Smooth muscle cell (in vitro differentiated cells): ENCODE measurements around the gene PAPPA2. TPM values are rescaled to one million over a fixed set of nuclear protein-coding genes. Genes with fewer than 3 reads are reported as not detected.

Source experiments
- DNase-seq: peaks from one replicate; lab custom pipeline; 2025; ENCODE audit not compliant: unreplicated experiment; lab: John Stamatoyannopoulos, UW
- H2AFZ ChIP-seq: fragments of 200-600 bp; sonication (generic); 2 replicates; pipeline ENCODE4 v1.6.0; 2016; ENCODE audit warnings: antibody characterized with exemption, low read depth, mild to moderate bottlenecking
- H3F3A ChIP-seq: fragments of 200-600 bp; sonication (generic); 2 replicates; pipeline ENCODE4 v1.6.0; 2017; ENCODE audit warnings: antibody characterized with exemption, low read depth
- H3K27ac ChIP-seq: fragments of 200-600 bp; sonication (generic); 2 replicates; pipeline ENCODE4 v1.5.1; 2016; ENCODE audit warnings: low read depth, mild to moderate bottlenecking
- H3K27me3 ChIP-seq: fragments of 200-600 bp; sonication (generic); 2 replicates; pipeline ENCODE4 v1.6.1; 2016; ENCODE audit warnings: low read depth, mild to moderate bottlenecking
- H3K36me3 ChIP-seq: fragments of 200-600 bp; sonication (generic); 2 replicates; pipeline ENCODE4 v1.5.1; 2016; ENCODE audit warnings: low read depth
- H3K4me1 ChIP-seq: fragments of 200-600 bp; sonication (generic); 2 replicates; pipeline ENCODE4 v1.5.1; 2016; ENCODE audit warnings: low read depth
- H3K4me2 ChIP-seq: fragments of 200-600 bp; sonication (generic); 2 replicates; pipeline ENCODE4 v1.6.0; 2016; ENCODE audit warnings: mild to moderate bottlenecking
- H3K4me3 ChIP-seq: fragments of 200-600 bp; sonication (generic); 2 replicates; pipeline ENCODE4 v1.5.1; 2016; ENCODE audit warnings: mild to moderate bottlenecking
- H3K79me2 ChIP-seq: fragments of 200-600 bp; sonication (generic); 2 replicates; pipeline ENCODE4 v1.6.0; 2016; ENCODE audit warnings: low read depth, mild to moderate bottlenecking
- H3K9ac ChIP-seq: fragments of 200-600 bp; sonication (generic); 2 replicates; pipeline ENCODE4 v1.6.0; 2016; ENCODE audit warnings: low read depth
- H3K9me3 ChIP-seq: fragments of 200-600 bp; sonication (generic); replicated peaks from 2 replicates; pipeline ENCODE4 v1.5.1; 2016; ENCODE audit warnings: low read depth
- H4K20me1 ChIP-seq: fragments of 200-600 bp; sonication (generic); 2 replicates; pipeline ENCODE4 v1.6.0; 2016; ENCODE audit warnings: low read depth
- CTCF ChIP-seq: fragments of 200-600 bp; sonication (generic); IDR thresholded peaks from 2 replicates; pipeline ENCODE4 v1.5.1; 2017; ENCODE audit warnings: borderline replicate concordance, mild to moderate bottlenecking, antibody characterized with exemption; ENCODE audit not compliant: insufficient read depth, poor library complexity, severe bottlenecking
- WGBS: methylation state at CpG from one replicate; pipeline ENCODE4 v1.1.7; 2016; ENCODE audit warnings: low lambda C conversion rate; 5-methylcytosine and 5-hydroxymethylcytosine counted together
- polyA plus RNA-seq: library from polyadenylated mRNA; unstranded; fragments of >200 nt; fragmentation: Nextera tagmentation; extraction: Ambion mirVana; gene quantifications from 2 replicates; pipeline ENCODE4 v1.2.1, GENCODE V29; 2016
- total RNA-seq: library from RNA; depleted of rRNA; stranded (reverse); fragments of >200 nt; gene quantifications from 2 replicates; pipeline ENCODE4 v1.2.3, GENCODE V29; 2014

The PAPPA2 gene
- total and polyA plus RNA-seq, 2 experiments from 2014 or later: 0.03 to 0.27 TPM

DNA sequence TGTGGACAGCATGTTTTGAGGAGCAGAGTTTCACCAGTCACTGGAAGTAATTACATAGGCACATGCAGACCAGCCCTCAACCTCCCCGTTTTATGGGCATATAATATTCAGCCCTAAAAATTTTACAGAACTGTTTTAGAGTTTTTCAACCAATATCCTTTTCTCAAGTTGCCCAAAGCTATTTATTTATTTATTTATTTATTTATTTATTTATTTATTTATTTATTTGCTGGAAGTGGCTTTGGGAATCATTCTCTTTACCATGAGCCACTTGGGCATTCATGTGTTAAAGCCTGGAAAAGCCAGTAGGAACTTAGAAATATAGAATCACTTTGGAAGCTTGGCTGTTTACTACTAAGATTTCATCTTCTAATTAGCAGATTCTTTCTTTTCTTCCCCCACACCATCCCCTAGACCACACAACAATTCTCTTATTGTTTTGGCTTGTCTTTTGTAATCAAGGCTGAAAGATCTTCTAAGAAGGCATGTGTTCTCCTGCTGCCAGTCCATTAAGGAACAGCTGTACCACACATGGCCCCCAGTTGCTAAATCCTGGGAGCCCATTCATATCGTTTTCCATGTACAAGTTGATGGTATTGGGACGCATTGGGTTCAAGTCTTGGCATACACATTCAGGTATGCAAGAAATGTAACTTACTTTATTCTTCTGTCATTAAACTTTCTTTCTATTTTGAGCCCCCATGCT, 220.0 kb downstream of the PAPPA2 start:
- no peak overlapping the region for H3K4me2 ChIP-seq
- H3F3A ChIP-seq: no peaks in the 10 kb centered on the region
- no peak overlapping the region for H3K27ac ChIP-seq
- peaks cover 39% of the 10 kb centered on the region for H3K27me3 ChIP-seq
- no peaks in the 10 kb centered on the region for H3K79me2 ChIP-seq
- no peak overlapping the region for H3K9ac ChIP-seq
- no peak overlapping the region for H2AFZ ChIP-seq
- H4K20me1 ChIP-seq: no peaks in the 10 kb centered on the region
- H3K4me3 ChIP-seq: no peak overlapping the region
- WGBS: 91% methylated on average over 3 of the region's 3 CpGs
- H3K4me1 ChIP-seq: no peaks in the 10 kb centered on the region
- DNase-seq: no peak
- no peak for TF ChIP-seq CTCF
- H3K36me3 ChIP-seq: no peaks in the 10 kb centered on the region
- no peaks in the 10 kb centered on the region for H3K9me3 ChIP-seq

- H3K79me2 ChIP-seq: no peaks in the 10 kb centered on the region
- peaks cover 17% of the 10 kb centered on the region for H3K27me3 ChIP-seq
- H3K4me3 ChIP-seq: no peak overlapping the region
- H3K9me3 ChIP-seq: no peaks in the 10 kb centered on the region
- peak; percentile 69 for TF ChIP-seq CTCF
- H3K9ac ChIP-seq: no peak overlapping the region
- H3K27ac ChIP-seq: no peak overlapping the region
- no peak overlapping the region for H2AFZ ChIP-seq
- no peak for DNase-seq
- whole genome bisulfite sequencing: 49% methylated on average over 8 of the region's 8 CpGs
- H3F3A ChIP-seq: no peaks in the 10 kb centered on the region
- no peaks in the 10 kb centered on the region for H3K36me3 ChIP-seq
- no peaks in the 10 kb centered on the region for H4K20me1 ChIP-seq
- no peak overlapping the region for H3K4me2 ChIP-seq
- no peaks in the 10 kb centered on the region for H3K4me1 ChIP-seq
Observed at GRCh38 chr1:176691251-176692228, 228.6 kb downstream of the PAPPA2 start.

GRCh38 chr1:176692431-176692830, 229.5 kb downstream of the PAPPA2 start:
- H3K79me2 ChIP-seq: no peaks in the 10 kb centered on the region
- H3K27me3 ChIP-seq: peaks cover 17% of the 10 kb centered on the region
- H3K36me3 ChIP-seq: no peaks in the 10 kb centered on the region
- no peak overlapping the region for H3K4me3 ChIP-seq
- H3K4me2 ChIP-seq: no peak overlapping the region
- no peaks in the 10 kb centered on the region for H3K4me1 ChIP-seq
- DNase-seq: no peak
- no peaks in the 10 kb centered on the region for H3F3A ChIP-seq
- TF ChIP-seq CTCF: no peak
- no peak overlapping the region for H3K27ac ChIP-seq
- H2AFZ ChIP-seq: no peak overlapping the region
- WGBS: 73% methylated on average over 4 of the region's 4 CpGs
- H4K20me1 ChIP-seq: no peaks in the 10 kb centered on the region
- no peak overlapping the region for H3K9ac ChIP-seq
- no peaks in the 10 kb centered on the region for H3K9me3 ChIP-seq
